ENCODE results near the gene TUT4.

GRCh38 chr1:52574594-52574993 is 21.7 kb upstream of the TUT4 start:
- TF ChIP-seq CTCF (IDR thresholded peaks at IDR 0.05) (no peak), POLR2A (IDR thresholded peaks at IDR 0.05) (no peak)

Measured in suprapubic skin (tissue), 3 donors.